Amniotic epithelial cell (primary cell): ENCODE results near the gene MLX.

Source experiments
- DNase-seq: peaks from one replicate; pipeline ENCODE4 v3.0.0-alpha.2; 2010; ENCODE audit warnings: low read depth

MLX gene, protein sequence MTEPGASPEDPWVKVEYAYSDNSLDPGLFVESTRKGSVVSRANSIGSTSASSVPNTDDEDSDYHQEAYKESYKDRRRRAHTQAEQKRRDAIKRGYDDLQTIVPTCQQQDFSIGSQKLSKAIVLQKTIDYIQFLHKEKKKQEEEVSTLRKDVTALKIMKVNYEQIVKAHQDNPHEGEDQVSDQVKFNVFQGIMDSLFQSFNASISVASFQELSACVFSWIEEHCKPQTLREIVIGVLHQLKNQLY

DNA sequence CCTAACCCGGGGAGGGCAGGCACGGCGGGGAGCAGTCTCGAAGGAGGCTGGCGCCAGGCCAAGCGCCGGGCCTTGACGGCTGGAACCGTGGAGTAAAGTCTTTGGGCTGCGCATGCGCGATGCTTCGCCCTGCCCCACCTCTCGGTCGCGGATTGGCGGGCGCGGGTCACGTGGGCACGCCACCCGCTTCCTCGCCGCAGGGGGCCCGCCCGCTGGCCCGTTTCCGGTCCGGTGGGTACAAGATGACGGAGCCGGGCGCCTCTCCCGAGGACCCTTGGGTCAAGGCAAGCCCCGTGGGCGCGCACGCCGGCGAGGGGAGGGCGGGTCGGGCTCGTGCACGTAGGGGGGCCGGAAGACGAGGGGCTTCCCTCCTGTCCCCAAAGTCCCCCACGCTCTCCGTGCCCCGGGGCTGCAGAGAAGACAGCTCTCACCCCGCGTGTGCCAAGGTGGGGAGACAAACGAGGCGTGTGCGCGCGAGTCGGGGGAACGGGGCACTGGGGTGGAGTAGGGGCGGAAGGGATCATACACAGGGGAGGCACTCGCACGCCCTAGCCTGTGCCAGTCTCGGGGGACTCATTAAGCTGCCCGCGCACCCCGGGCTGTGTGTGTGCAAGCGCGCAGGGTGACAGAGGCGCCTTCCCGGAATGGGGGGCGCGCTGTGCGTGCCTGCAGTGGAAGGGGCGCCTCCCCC is at the start of gene MLX:
TSS of gene MLX (plus strand) at position 218 of the 691 bp plus-strand sequence. CDS start at position 243, 25 bp downstream.
- peak; percentile 75 for DNase-seq

DNA sequence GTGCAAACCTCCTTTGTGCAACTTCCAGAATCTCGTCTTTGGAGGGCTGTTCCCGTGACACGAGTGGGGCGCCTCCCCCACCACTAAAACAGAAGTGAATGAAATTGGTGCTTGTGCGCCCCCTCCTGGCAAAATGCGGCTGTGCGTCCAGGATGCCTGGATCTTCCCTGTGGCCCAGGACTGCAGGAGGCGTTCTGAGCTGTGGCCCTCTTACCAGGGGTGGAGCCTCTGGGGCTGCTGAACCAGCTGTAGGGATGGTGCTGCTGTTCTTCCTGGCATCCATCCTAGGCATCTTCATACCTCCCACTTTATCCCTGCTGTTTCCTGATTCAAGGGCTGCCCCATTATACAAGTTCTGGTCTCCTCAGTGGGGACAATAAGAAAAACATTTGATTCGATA is 49.4 kb upstream of the MLX start:
- peak; percentile 86 for DNase-seq

DNA sequence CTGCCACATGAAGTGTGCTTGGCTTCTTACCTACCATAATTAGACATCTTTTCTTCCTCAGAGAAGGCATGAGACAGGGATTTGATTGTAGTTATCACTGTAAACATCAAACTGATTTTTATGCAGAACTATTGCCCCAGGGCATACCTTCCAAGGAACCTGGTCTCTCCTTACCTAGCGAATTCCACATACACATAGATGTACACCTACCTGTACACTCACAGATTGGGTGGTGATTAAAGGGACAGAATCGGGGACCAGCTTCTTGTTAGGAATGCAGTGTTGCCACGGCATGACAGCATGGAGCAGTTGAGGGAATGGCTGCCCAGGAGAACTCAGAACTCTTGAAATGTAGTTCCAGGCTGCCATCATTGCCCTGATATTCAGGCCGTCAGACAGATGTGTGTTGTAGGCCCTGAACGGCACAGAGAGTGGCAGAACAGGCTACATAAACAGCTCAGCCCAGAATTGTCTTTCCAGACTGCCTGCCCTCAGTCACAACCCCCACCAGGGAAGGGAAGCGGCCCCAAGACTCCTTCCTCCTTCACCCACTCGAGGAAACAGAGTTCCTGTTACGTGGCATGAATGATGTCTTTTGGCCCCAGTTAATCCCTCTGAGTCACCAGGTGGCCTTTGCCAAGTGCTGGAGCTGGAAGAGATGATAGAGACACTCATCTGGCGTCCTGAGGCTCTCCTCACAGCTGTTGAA is 48.7 kb upstream of the MLX start:
- DNase-seq = peak; percentile 98

DNA sequence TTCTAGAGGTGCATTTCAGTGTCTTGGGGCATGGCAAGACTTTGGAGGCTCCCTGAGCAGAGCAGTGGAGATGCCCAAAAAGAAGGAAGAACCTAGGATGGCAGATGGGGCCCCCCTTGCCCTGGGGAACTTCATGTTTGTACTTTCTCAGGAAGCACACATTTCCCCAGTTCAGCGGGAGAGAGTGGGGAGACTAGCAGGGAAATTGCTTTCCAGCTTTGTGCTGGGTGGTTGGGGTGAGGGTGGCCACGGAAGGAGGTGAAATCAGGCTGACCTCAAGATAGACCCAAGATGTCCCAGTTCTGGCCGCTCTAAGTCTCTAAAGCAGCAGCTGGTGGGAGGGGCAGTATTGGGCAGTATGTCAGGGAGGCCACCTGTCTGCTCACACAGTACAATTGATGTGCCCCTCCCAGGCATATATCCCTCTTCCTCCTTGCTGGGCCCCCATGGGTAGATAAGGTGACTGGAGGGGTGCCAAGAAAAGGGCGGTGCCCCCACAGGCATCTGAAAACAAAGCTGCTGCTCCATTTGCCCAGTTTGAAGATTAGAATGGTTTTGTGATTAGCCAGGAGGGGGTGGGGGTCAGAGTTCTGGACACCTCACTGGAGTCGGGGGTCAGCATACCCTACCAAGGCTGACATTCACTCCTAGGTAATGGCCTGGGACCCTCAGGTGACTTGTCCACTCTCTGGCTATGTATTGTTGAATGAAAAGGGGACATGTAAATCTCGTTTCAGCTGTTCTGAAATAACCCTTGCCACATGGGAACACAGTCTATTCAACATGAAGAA is 48.0 kb upstream of the MLX start:
- DNase-seq = peak; percentile 77

DNA sequence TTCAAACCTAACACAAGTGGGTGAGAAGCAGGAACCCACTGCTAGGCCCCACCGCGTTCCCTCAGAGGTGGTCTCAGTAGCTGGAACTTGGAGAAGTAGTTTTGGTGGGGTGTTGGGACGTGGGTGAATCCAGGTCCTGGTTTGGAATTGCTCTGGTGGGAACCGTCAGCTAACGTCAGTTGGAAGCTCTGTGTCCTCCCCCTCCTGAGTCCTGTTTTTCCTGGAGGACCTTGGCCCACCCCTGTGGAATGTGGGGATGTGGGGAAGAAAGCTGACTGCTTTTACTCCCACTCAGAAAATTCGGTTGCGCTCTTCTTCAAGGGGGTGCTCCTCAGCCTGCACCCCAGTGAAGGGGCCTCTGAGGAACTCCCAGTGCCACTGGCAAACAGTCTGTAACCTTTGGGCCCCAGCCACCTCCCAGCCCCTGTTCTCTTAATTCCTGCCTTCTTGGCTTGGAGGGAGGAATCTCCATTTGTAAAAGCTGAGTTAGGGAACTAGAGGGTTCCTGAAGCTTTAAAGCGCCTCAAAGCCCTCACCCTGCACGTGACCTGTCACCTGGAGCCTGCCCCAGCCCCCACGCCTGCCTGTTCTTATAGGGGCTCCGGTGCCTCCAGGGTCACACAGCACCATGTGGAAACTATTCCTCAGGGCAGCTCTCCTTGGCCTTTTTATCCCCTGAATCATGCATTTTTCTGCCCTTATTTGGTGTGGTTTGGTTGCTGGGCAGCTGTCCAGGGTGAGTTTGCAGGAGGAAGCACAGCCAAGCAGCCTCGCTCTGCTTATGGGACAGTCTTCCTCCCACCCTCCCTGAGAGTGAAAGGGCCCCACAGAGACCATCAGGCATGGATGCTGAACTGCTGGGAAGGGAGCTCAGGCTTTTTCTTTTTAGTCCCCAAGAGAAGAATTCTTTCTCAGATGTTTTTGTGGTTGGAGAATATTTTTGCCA is 47.1 kb upstream of the MLX start:
- peak; percentile 99 for DNase-seq

DNA sequence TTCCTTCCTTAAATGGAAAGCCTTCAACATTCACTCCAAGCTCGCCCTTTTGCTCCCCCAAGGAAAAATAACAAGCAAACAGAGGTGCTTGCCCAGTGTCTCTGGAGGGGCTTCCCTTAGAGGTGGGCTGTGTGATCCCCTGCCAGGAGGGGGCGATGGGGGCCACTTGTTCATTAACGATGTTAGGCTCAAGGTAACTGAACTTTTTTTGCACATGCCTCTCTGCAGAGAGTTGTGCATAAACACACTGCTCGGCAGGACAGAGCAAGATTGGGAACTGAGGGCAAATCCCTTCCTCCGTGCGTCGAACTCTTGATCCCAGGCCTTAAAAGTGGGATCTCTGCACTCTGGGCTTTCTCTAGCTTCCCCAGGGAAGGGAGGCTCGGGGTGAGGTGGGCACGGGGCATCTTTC is 46.4 kb upstream of the MLX start:
- no peak for DNase-seq

DNA sequence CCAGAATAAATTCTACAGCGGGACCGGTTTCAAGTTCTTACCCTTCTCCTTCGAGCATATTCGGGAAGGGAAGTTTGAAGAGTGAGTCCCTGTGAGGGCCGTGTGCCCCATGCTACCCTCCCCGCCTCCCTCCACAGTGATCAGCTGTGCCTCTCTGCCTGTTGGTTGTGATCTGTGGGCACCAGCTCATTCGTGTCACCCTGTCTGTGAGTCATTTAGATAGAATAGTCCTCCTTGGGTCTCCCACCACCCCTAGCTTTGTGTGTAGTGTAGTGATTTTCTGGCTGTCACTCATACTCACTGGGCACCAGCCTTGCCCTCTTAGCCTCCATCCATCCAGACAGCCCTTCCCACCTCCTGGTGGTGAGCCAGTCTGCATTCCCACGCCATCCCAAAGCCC is 45.9 kb upstream of the MLX start:
- no peak for DNase-seq

DNA sequence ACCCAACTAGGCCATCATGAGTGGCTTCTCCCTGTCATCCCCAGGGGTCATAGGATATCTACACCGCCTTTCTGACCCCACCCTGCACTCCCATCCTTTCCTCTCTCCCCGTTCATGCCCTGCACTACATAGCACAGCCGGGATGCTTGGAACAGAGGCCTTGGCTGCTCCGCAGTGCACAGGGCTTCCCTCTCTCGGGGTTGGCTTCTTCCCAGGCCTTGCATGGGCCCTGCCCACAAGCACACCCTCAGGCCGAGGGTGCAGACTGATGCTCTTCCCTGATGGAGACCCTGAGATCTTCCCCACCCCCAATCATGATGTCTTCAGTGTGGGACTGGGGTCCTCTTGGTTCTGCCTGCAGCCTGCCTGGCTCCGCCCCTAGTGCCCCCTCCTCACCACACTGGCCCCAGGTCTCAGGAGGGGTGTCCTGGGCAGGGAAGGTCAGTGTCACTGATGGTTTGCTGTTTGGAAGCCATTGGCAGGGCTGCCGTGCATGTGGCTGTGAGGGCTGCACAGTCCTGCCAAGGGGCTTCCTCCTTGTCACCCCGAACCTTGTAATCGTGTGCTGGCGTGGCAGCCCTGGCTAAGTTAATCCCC is 45.1 kb upstream of the MLX start:
- DNase-seq = no peak

DNA sequence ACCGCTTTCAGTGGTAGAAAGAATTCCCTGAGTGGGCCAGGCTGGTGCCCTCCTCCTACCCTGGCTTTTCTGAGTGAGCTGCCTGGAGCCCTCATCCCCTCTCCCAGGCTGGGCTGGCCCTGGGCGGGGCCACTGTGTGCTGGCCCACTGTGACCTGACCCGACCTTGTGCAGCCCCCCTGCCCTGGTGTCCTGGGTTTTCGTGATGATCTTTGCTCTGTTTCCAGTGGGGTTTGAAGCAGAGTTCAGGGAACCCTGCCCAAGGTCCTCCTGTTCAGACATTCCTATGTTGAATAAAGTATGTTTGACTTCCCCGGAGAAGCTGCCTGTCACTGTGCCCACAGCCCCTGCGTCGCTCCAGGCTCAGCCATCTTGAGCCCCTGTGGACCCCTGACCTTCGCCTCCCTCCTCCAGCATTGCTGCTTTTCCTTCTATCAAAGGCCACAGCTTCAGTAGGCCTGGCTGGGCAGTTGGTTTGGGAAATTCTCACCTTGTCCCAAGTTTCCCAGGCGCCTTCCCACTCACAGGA is 44.6 kb upstream of the MLX start:
- DNase-seq = no peak

DNA sequence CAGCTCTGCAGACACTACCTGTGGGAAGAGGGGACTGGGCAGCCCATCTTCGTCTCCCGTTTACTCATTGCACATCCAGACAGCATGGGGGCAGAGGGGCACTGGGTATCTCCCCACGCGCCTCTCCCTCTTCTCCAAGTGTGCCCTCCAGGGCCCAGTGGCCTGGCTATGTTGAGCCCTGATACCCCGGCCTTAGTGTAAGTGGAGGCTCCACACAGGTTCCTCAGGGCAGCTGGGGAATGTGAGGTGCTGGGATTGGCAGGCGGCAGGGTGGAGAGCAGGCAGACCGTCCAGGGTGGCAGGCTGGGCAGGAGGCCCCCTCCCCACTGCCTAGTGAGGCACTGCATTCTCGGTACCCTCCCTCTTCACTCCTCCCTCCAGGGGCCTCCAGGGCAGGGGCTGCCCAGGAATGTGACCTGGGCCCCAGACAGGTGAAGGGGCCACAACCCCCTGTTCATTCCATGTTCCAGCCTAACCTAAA is 44.1 kb upstream of the MLX start:
- DNase-seq = no peak

DNA sequence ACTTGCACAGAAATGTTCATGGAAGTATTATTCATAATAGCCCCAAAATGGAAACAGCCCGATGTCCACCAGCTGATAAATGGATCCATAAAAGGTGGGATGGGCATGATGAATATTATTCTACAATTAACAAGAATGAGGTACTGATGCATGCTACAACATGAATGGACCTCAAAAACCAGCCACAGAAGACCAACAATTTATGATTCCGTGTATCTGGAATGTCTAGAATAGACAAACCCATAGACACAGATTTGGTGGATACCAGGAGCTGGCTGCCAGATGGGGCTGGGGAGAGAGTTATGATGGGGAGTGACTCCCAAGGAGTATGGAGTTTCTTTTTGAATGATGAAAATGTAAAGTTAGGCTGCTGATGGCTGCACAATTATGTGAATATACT is 41.7 kb upstream of the MLX start:
- DNase-seq = peak; percentile 75

DNA sequence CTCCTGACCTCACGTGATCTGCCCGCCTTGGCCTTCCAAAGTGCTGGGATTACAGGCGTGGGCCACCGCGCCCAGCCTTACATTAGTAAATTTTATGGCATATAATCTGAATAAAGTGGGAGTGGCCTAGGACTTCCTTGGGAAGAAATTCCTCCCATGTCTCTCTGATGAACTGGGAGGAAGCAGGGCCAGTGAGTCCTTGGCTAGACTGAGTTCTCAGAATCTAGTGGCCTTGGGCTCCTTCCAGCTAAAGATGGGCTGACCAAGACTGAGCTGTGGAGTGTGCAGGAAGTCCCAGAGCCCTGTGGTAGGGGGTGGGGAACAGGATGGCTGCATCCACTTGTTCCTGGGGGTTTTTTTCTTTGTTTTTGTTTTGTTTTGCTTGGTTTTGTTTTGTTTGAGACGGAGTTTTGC is 40.9 kb upstream of the MLX start:
- peak; percentile 36 for DNase-seq

DNA sequence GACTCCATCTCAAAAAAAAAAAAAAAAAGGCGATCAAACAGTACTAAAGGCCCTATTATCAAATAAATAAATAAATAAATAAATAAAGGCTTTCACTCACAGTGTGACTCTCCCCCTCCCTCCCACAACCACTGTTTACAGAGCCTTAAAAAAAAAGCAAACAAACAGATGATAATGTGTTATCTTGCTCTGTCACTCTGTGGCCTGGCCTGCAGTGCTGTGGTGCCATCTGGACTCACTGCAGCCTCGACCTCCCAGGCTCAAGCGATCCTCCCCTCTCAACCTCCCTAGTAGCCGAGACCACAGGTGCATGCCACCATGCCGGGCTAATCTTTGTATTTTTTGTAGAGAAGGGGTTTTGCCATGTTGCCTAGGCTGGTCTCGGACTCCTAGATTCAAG is 39.0 kb upstream of the MLX start:
- DNase-seq = no peak

DNA sequence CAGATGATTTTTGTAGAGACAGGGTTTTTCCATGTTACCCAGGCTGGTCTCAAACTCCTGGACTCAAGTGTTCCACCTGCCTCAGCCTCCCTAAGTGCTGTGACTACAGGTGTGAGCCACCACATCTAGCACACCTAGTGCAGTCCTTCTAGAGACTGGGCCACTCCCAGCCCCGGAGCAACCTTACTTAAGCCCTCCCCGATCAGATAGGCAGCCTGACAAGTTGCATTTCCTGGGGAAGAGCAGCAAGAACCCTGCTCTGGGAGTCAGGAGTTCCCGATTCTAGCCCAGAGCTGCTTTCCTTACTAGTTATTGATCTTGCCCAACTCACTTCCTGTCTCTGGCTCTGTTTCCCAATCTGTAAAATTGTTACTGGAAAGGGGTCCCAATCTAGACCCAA is 37.8 kb upstream of the MLX start:
- DNase-seq = no peak

DNA sequence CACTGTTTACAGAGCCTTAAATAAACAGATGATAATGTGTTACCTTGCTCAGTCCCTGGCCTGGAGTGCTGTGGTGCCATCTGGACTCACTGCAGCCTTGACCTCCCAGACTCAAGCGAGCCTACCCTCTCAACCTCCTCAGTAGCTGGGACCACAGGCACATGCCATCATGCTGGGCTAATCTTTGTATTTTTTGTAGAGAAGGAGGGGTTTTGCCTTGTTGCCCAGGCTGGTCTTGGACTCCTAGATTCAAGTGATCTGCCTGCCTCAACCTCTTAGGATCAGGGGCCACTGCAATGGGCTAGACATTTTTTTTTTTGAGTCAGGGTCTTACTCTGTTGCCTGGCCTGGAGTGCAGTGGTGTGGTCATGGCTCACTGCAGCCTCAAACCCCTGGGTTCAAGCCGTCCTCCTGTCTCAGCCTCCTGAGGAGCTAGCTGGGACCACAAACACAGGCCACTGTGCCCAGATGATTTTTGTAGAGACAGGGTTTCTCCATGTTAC is 35.9 kb upstream of the MLX start:
- no peak for DNase-seq

DNA sequence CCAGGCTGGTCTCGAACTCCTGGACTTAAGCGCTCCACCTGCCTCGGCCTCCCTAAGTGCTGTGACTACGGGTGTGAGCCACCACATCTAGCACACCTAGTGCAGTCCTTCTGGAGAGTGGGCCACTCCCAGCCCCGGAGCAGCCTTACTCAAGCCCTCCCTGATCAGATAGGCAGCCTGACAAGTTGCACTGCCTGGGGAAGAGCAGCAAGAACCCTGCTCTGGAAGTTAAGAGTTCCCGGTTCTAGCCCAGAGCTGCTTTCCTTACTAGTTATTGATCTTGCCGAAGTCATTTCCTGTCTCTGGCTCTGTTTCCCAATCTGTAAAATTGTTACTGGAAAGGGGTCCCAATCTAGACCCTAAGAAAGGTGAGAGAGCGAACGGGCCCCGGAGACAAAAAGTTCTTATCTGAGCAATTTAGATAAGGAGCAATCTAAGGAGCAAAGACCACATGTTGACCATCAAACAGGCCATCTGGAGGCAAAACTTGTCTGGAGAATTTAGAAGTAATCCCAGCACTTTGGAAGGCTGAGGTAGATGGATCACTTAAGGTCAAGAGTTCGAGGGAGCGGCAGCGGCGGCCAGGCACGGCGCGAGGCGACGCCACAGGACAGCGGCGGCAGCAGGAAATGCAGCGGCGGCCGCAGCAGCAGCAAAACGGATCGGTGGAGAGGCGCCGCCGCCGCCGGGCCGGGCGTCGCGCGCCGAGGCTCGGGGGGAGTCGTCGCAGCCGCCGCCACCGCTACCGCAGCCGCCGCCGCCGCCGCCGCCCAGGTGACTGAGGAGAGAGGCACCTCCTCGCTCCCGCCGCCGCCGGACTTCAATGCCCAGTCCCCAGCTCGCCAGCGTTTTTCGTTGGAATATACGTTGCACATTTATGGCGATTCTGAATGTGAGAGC is 35.2 kb upstream of the MLX start:
- peak; percentile 63 for DNase-seq

DNA sequence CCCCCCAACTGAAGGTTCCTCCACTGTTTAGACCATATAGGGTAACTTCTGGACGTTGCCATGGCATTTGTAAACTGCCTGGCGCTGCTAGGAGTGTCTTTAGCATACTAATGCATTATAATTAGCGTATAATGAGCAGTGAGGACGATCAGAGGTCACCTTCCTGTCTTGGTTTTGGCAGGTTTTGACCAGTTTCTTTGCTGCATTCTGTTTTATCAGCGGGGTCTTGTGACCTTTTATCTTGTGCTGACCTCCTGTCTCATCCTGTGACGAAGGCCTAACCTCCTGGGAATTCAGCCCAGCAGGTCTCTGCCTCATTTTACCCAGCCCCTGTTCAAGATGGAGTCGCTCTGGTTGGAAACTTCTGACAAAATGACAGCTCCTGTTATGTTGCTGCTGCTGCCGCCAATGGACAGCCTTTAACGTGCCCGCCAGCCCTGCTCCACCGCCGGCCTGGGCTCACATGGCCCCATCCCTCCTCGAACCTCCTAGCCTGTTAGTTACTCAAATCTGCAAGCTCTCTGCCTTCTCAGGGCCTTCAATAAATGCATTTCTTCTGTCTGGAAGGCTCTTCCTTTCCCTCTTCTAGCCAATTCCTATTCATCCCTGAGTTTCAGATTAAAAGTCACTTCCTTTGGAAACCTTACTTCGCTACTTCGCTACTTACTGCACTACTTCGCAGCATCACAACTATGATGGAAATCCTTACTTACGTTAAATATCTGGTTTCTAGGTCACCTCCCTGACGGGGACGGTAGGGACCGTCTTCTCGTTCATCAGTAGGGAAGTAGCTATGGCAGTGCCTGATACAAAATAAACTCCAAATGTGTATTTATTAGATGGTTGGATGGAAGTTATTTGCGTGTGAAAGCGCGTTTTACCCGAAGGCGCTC is 31.5 kb upstream of the MLX start:
- no peak for DNase-seq

DNA sequence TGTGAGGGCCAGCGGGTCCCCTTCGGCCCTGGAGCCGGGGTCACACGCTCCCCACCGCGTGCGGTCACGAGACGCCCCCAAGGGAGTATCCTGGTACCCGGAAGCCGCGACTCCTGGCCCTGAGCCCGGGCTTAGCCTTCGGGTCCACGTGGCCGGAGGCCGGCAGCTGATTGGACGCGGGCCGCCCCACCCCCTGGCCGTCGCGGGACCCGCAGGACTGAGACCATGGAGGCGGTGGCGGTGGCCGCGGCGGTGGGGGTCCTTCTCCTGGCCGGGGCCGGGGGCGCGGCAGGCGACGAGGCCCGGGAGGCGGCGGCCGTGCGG is 30.9 kb upstream of the MLX start, which contains the start of gene NAGLU:
TSS of gene NAGLU (plus strand) at position 194 of the 324 bp plus-strand sequence. CDS start at position 226, 32 bp downstream.
- DNase-seq = peak; percentile 71
